Naive thymus-derived CD4-positive, alpha-beta T cell (primary cell): ENCODE data around the gene TEX30. TPM values are rescaled to one million over a fixed set of nuclear protein-coding genes. Genes with fewer than 3 reads are reported as not detected.

Source experiments
- ATAC-seq: fragments of 150-1000 bp; cut with Tn5 transposase; 2 replicates; pipeline ENCODE4 v1.10.0; 2021; ENCODE audit warnings: mild to moderate bottlenecking, moderate library complexity
- CTCF ChIA-PET: fragments of 350-600 bp; sonication (Branson Sonifier 250); formaldehyde crosslinking; loops from one replicate; lab custom pipeline; 2021; ENCODE audit warnings: antibody characterized with exemption; lab: Charles Lee
- POLR2A ChIA-PET: fragments of 350-600 bp; sonication (Branson Sonifier 250); formaldehyde crosslinking; loops from one replicate; lab custom pipeline; 2021; ENCODE audit warnings: antibody characterized with exemption, inconsistent platforms; lab: Charles Lee
- DNase-seq, 9 donors: peaks; one replicate each; pipeline versions ENCODE4 v3.0.0 to v3.0.0-alpha.2; 2020 to 2022; ENCODE audit warnings: mixed read lengths in 1 of 9
- H3K27ac ChIP-seq: one replicate; pipeline ENCODE4 v1.7.0; 2013; ENCODE audit warnings: mild to moderate bottlenecking, low read depth, low read length, moderate library complexity
- H3K27me3 ChIP-seq, 2 donors: one replicate each; pipeline ENCODE4 v1.7.0; 2013; ENCODE audit warnings: low read length in 2 of 2, mild to moderate bottlenecking in 2 of 2, moderate library complexity in 2 of 2; ENCODE audit not compliant: control insufficient read depth in 2 of 2, insufficient read depth in 2 of 2
- H3K36me3 ChIP-seq, 3 experiments: 1 replicate in 2 of 3; 2 replicates in 1 of 3; pipeline ENCODE4 v1.7.0; 2013; ENCODE audit warnings: low read length in 3 of 3, mild to moderate bottlenecking in 3 of 3, moderate library complexity in 1 of 3; ENCODE audit not compliant: insufficient read depth in 3 of 3, control insufficient read depth in 2 of 3
- H3K4me1 ChIP-seq, 2 donors: one replicate each; pipeline ENCODE4 v1.7.0; 2013; ENCODE audit warnings: low read length in 2 of 2, mild to moderate bottlenecking in 2 of 2, moderate library complexity in 1 of 2; ENCODE audit not compliant: control insufficient read depth in 2 of 2, insufficient read depth in 2 of 2
- H3K4me3 ChIP-seq: 2 replicates; pipeline ENCODE4 v1.7.0; 2013; ENCODE audit warnings: mild to moderate bottlenecking, low read length
- H3K9me3 ChIP-seq, 3 experiments: 1 replicate in 2 of 3; 2 replicates in 1 of 3; pipeline ENCODE4 v1.7.0; 2013; ENCODE audit warnings: low read length in 3 of 3; ENCODE audit not compliant: control insufficient read depth in 2 of 3
- H3K27ac Mint-ChIP-seq, 9 donors: one replicate each; pipeline ENCODE4 v1.8.0; 2020 to 2022; ENCODE audit warnings: mixed read lengths in 9 of 9, mild to moderate bottlenecking in 8 of 9, moderate library complexity in 5 of 9, inconsistent platforms in 2 of 9
- H3K27me3 Mint-ChIP-seq, 5 donors: one replicate each; pipeline ENCODE4 v1.8.0; 2021 to 2022; ENCODE audit warnings: mixed read lengths in 5 of 5, mild to moderate bottlenecking in 1 of 5
- H3K36me3 Mint-ChIP-seq, 5 donors: one replicate each; pipeline ENCODE4 v1.8.0; 2020 to 2022; ENCODE audit warnings: mixed read lengths in 5 of 5, mild to moderate bottlenecking in 3 of 5, inconsistent platforms in 1 of 5
- H3K4me1 Mint-ChIP-seq, 7 donors: one replicate each; pipeline ENCODE4 v1.8.0; 2020 to 2022; ENCODE audit warnings: mixed read lengths in 7 of 7, mild to moderate bottlenecking in 3 of 7, inconsistent platforms in 1 of 7
- H3K4me3 Mint-ChIP-seq, 10 donors: one replicate each; pipeline ENCODE4 v1.8.0; 2020 to 2022; ENCODE audit warnings: mild to moderate bottlenecking in 10 of 10, mixed read lengths in 10 of 10, moderate library complexity in 6 of 10, inconsistent platforms in 2 of 10
- H3K9me3 Mint-ChIP-seq, 11 donors: one replicate each; pipeline ENCODE4 v1.8.0; 2020 to 2022; ENCODE audit warnings: mixed read lengths in 11 of 11, mild to moderate bottlenecking in 4 of 11, inconsistent platforms in 1 of 11, moderate library complexity in 1 of 11
- intact Hi-C, 2 donors: fragments of 100-400 bp; cut with micrococcal nuclease; formaldehyde crosslinking; loops; one replicate each; pipeline ENCODE4 v1.15.1; 2023
- polyA plus RNA-seq, 2 donors: library from polyadenylated mRNA; unstranded; fragments of 300-500 nt; fragmentation: Illumina TruSeq; gene quantifications; one replicate each; pipeline ENCODE4 v1.2.3, GENCODE V29; 2021
- total RNA-seq, 6 experiments: library from RNA in 5 of 6; stranded (reverse) in 5 of 6; gene quantifications; 1 replicate in 5 of 6; 2 replicates in 1 of 6; pipeline ENCODE4 v1.2.3 and lab custom pipeline; 2021 to 2026

Gene TEX30
- total and polyA plus RNA-seq, 7 experiments from 2014 or later, result 3.7 to 30.8 (median 8.7) TPM

DNA sequence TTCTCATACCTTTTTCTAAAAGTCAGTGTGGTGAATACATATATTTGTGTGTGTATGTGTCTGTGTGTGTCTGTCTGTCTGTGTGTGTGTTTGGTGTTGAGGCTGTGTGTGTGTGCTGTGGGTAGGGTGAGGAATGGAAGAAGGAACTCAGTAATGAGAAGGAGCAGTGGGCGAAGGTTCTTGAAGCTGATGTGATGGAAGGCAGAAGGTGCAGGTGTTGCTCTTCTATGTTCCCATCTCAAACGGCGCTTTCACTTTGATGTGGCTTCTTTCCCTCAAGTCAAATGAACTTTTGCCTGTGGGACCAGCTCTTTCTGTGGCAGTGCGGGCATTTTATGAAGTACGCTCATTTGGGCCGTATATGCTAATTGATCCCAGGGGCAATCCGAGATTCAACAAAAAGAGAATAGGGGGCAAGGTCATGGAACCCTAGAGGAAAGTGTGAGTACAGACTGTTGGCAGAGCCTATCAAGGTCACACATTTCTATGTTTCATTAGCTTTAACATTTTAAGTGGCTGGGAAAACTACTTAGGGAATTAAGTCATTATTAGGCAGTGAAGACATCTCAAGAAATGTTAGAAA is 40.5 kb upstream of the TEX30 start:
- ChIA-PET POLR2A (no interaction called here), CTCF (no interaction called here)
- Mint-ChIP-seq H3K27ac (peak overlapping the region in 2 of 9 donors; percentile 5 to 46), H3K4me1 (peaks cover 3 to 26% (median 10%) of the 10 kb centered on the region in 7 donors), H3K27me3 (no peaks in the 10 kb centered on the region), H3K36me3 (peaks cover 6 to 35% (median 26%) of the 10 kb centered on the region in 5 donors), H3K9me3 (peaks cover 0 to 14% (median 6%) of the 10 kb centered on the region in 11 donors), H3K4me3 (peak overlapping the region in 3 of 10 donors; percentile 1 to 18 (median 1))
- no peaks in the 10 kb centered on the region for H3K36me3 ChIP-seq
- ATAC-seq (no peak), DNase-seq (no peak)
- intact Hi-C loops, result no loop called here
- H3K9me3 ChIP-seq, result no peaks in the 10 kb centered on the region
- no peak overlapping the region for H3K27ac ChIP-seq
- H3K4me3 ChIP-seq, result no peak overlapping the region
- no peaks in the 10 kb centered on the region for H3K4me1 ChIP-seq
- H3K27me3 ChIP-seq, result no peaks in the 10 kb centered on the region

DNA sequence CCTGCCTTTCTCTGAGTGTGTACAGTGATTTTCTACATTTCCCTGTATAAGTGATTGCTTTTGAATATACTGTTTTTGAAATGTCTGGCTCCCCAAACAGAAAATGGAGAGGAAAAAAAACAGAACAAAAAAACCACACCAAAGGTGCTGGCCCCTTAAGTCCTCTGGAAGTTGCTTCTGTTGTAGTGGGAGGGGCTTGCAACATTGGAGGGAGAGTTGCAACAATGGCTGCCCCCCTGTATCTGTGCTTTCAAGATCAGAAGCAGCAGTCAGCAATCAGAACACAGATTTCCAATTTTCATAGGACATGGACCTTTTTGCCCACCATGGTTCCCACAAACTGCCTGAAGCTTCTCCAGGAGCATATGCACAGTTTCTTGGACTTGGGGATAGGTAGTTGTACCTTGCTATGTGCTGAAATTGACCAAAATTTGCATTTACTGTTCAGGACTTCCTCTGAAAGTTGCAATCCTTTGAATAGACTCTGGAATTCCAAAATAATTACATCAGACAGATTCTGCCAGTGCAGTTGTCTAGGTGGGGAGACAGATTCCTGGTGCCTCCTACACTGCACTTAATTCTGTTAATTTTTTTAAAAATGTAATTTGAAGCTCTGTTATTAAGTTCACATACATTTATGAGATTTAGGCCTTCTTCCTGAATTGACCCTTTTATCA is 39.2 kb upstream of the TEX30 start:
- Mint-ChIP-seq H3K4me1 (peaks cover 3 to 31% (median 10%) of the 10 kb centered on the region in 7 donors), H3K9me3 (peaks cover 0 to 14% (median 6%) of the 10 kb centered on the region in 11 donors), H3K4me3 (no peak overlapping the region), H3K27me3 (no peaks in the 10 kb centered on the region), H3K27ac (no peak overlapping the region), H3K36me3 (peaks cover 6 to 30% (median 26%) of the 10 kb centered on the region in 5 donors)
- Histone ChIP-seq H3K9me3 (no peaks in the 10 kb centered on the region), H3K4me1 (no peaks in the 10 kb centered on the region), H3K27me3 (no peaks in the 10 kb centered on the region), H3K27ac (no peak overlapping the region), H3K4me3 (no peak overlapping the region), H3K36me3 (no peaks in the 10 kb centered on the region)
- no peak for ATAC-seq
- CTCF ChIA-PET, result no interaction called here
- POLR2A ChIA-PET, result interaction anchor here (0.5 kb wide), 1 partner anchor 19 kb away, joined by 3 read pairs; no protein-coding TSS in a partner anchor
- no peak for DNase-seq
- intact Hi-C loops, result no loop called here

DNA sequence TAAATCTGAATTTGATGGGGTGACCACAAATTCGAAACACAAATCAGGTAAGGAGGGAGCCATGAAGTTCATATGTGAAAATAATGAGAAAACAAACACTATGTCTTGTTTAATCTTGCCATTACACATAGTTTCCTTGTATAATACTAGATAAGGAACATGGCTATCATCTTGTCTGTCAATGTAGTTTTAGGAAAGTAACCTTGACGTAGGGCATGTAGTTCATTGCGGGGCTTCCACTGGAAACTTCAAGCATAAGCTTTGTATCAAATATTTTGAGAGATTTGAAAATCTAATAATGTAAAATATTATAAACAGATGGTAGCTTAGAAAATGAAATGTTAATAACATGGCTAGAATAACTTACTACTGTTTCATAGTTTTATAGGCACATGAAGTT is 34.1 kb upstream of the TEX30 start:
- Mint-ChIP-seq H3K4me3 (no peak overlapping the region), H3K27ac (no peak overlapping the region), H3K36me3 (peaks cover 6 to 35% (median 18%) of the 10 kb centered on the region in 5 donors), H3K4me1 (peaks cover 0 to 39% (median 0%) of the 10 kb centered on the region in 7 donors), H3K27me3 (no peaks in the 10 kb centered on the region), H3K9me3 (peaks cover 0 to 14% (median 6%) of the 10 kb centered on the region in 11 donors)
- H3K36me3 ChIP-seq, result no peaks in the 10 kb centered on the region
- DNase-seq (no peak), ATAC-seq (no peak)
- CTCF ChIA-PET, result no interaction called here
- H3K27ac ChIP-seq, result no peak overlapping the region
- POLR2A ChIA-PET, result no interaction called here
- no peaks in the 10 kb centered on the region for H3K9me3 ChIP-seq
- H3K4me3 ChIP-seq, result no peak overlapping the region
- H3K27me3 ChIP-seq, result no peaks in the 10 kb centered on the region
- intact Hi-C loops, result no loop called here
- H3K4me1 ChIP-seq, result no peaks in the 10 kb centered on the region

DNA sequence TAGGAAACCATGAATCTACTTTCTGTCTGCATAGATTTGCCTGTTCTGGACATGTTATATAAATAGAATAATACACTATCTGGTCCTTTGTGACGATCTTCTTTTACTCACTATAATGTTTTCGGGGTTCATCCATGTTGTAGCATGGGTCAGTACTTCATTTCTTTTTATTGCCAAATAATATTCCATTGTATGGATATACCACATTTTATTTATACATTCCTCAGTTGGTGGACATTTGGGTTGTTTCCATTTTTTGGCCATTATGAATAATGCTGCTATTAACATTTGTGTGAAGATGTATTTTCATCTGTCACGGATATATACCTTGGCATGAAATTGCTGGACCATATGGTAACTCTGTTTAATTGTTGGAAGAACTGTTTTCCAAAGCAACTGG is 32.1 kb upstream of the TEX30 start:
- H3K27me3 ChIP-seq, result no peaks in the 10 kb centered on the region
- intact Hi-C loops, result no loop called here
- ChIA-PET POLR2A (no interaction called here), CTCF (no interaction called here)
- Mint-ChIP-seq H3K36me3 (peaks cover 0 to 22% (median 6%) of the 10 kb centered on the region in 5 donors), H3K4me3 (no peak overlapping the region), H3K27me3 (no peaks in the 10 kb centered on the region), H3K4me1 (peaks cover 5 to 46% (median 11%) of the 10 kb centered on the region in 7 donors), H3K27ac (no peak overlapping the region), H3K9me3 (no peaks in the 10 kb centered on the region)
- H3K4me1 ChIP-seq, result peaks cover 0 to 6% of the 10 kb centered on the region in 2 donors
- no peaks in the 10 kb centered on the region for H3K9me3 ChIP-seq
- ATAC-seq (no peak), DNase-seq (no peak)
- H3K36me3 ChIP-seq, result no peaks in the 10 kb centered on the region
- no peak overlapping the region for H3K27ac ChIP-seq
- H3K4me3 ChIP-seq, result no peak overlapping the region

DNA sequence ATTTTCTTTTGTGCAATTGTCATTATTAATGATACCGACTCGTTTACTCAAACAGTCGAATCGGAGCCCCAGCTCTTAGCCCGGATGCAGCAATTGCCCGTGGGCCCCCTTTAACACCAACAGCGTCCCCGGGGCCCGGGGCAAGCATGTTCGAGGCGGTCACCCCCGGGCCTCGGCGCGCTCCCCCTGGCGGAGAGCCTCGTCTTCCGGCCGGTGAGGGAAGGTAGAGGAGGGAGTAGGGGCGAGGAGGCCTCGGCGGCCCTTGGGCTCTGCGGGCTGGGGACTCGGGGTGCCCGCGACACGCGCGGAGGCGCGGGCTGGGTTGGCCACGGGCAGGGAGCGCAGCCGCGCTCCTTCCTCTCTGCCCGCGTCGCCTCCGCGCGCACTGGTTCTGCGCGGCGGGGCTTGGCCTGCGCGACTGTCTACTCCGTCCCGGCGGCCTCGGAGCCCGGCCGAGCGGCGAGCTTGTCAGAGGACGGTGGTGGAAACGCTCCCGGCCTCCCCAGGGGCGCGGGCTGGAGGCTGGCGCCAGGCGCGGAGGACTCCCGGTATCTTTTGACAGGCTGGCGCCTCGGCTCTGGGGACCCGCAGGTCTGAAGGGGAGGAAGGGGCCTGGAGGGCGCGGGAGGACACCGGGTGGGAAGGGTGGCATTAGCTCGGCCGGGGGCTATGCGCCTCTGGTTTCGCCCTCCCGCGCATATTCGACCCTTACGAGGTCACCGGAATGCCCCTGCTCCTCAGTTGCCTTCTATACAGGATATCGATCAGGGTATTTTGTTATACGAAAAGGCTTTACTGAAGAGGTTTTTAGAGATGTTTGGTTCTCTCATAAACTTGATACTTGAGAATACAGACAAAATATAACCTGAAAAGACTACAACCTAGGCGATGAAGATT is 26.8 kb upstream of the TEX30 start:
- H3K27ac ChIP-seq, result no peak overlapping the region
- intact Hi-C loops, result loop anchor here (1.0 to 5.0 kb wide), 8 partner anchors 21 to 220 kb away; partner anchors contain the start of genes TEX30 (in 1 of the 2) and TPP2 (in 1 of the 2)
- peak; percentile 90 for ATAC-seq

More for the DNA sequence above, 26.8 kb upstream of the TEX30 start:
- Histone ChIP-seq H3K4me1 (peaks cover 6% of the 10 kb centered on the region in 2 donors), H3K9me3 (no peaks in the 10 kb centered on the region), H3K4me3 (peak overlapping the region; percentile 74), H3K27me3 (peaks cover 0 to 3% of the 10 kb centered on the region in 2 donors), H3K36me3 (no peaks in the 10 kb centered on the region)
- Mint-ChIP-seq H3K27ac (peak overlapping the region in 8 of 9 donors; percentile 11 to 90 (median 47)), H3K27me3 (peaks cover 0 to 28% (median 17%) of the 10 kb centered on the region in 5 donors), H3K9me3 (no peaks in the 10 kb centered on the region), H3K36me3 (peaks cover 0 to 6% (median 0%) of the 10 kb centered on the region in 5 donors), H3K4me1 (peaks cover 6 to 42% (median 19%) of the 10 kb centered on the region in 7 donors), H3K4me3 (peak overlapping the region; percentile 80 to 98 (median 87))
- CTCF ChIA-PET, result interaction anchor here (0.7 to 1.0 kb wide), 4 partner anchors 25 to 219 kb away, joined by 3 read pairs; no protein-coding TSS in a partner anchor
- DNase-seq, result peak; percentile 58 to 92 (median 69)
- POLR2A ChIA-PET, result interaction anchor here (0.6 to 2.3 kb wide), 4 partner anchors 15 to 209 kb away, joined by 3 to 12 read pairs (median 5); partner anchors contain the start of genes ERCC5 and TPP2
